Heart left ventricle (tissue), 13 donors: ENCODE measurements around the gene TNNC2.

ENCODE experiments used
- POLR2A ChIP-seq, 2 donors: fragments of 450-650 bp; IDR thresholded peaks; one replicate each; pipeline ENCODE4 v1.6.1; 2017; ENCODE audit warnings: antibody characterized with exemption in 2 of 2, mild to moderate bottlenecking in 2 of 2, moderate library complexity in 2 of 2
- TF ChIP-seq, protein P1 (sequence below), 12 donors: fragments of 200-600 bp; sonication (generic) in 4 of 12; IDR thresholded peaks; one replicate each; pipeline versions ENCODE4 v1.5.0 to v1.8.0; 2018 to 2022; ENCODE audit warnings: antibody characterized with exemption in 12 of 12, mild to moderate bottlenecking in 5 of 12
- donor health status: ischemic (EF 13 %, LVEDD 7.1; RV severe dilation, severe dysfunction).
- donor health status: DM: no; HTN: yes; CAD: no.
- donor health status: DM: no; HTN: no; CAD: no.
- donor health status: ischemic (EF 25% LVEDD 6.9; RV normal size, moderate dysfunction).
- donor health status: ischemic (EF 25% LVEDD 5.7; RV mildly dilated, moderate dysfunction).
- donor health status: ischemic (EF 35%, LVEDD 5.7; RV mildly dilated, moderate dysfunction).
- donor health status: nonischemic (EF 11% LVEDD 7.7; RV severe dilation, severe dysfunction).
- donor health status: DM: yes; HTN: yes; CAD: no.
- donor health status: PGD.
- donor health status: ischemic (EF 29% LVEDD 5.4; RV normal size, mild dysfunction).
- donor health status: nonischemic (EF 23%, LVEDD 6.1; RV moderate dilation, normal function).

DNA sequence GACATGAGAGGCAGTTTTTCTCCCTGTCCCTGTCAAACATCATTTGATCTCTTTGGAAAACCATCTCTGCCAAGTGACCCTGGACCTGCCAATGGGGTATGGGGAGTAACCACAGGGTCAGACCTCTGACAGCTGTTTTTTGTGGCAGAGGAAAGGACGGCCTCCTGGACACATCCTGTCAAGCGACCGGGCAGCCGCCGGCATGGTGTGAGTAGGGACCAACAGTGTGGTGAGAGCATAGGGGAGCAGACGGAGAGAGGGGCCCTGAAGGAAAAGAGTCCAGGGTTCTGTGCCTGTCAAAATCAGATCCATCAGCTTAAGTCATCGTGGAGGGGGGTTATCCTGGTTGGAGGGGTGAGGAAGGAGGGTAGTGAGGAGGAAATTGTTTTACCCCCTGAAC is 25.3 kb downstream of the TNNC2 start:
- TF ChIP-seq, protein P1, sequence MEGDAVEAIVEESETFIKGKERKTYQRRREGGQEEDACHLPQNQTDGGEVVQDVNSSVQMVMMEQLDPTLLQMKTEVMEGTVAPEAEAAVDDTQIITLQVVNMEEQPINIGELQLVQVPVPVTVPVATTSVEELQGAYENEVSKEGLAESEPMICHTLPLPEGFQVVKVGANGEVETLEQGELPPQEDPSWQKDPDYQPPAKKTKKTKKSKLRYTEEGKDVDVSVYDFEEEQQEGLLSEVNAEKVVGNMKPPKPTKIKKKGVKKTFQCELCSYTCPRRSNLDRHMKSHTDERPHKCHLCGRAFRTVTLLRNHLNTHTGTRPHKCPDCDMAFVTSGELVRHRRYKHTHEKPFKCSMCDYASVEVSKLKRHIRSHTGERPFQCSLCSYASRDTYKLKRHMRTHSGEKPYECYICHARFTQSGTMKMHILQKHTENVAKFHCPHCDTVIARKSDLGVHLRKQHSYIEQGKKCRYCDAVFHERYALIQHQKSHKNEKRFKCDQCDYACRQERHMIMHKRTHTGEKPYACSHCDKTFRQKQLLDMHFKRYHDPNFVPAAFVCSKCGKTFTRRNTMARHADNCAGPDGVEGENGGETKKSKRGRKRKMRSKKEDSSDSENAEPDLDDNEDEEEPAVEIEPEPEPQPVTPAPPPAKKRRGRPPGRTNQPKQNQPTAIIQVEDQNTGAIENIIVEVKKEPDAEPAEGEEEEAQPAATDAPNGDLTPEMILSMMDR (IDR thresholded peaks at IDR 0.05) = no peak
- no peak for TF ChIP-seq POLR2A (IDR thresholded peaks at IDR 0.05)
